Tibial artery (tissue), 4 donors: ENCODE measurements around the gene MPHOSPH9.
A peak's percentile ranks its signal among the peaks of the same experiment; 100 is the strongest.

Source experiments
- DNase-seq, 2 donors: peaks; one replicate each; pipeline ENCODE4 v3.0.0-alpha.2; 2019
- H3K27ac ChIP-seq, 2 donors: fragments of 200-600 bp; sonication (generic) in 1 of 2; 1 replicate in 1 of 2; 2 replicates in 1 of 2; pipeline ENCODE4 v1.5.1; 2018 to 2019; ENCODE audit warnings: mild to moderate bottlenecking in 1 of 2
- H3K27me3 ChIP-seq, 2 donors: fragments of 200-600 bp; sonication (generic) in 1 of 2; one replicate each; pipeline versions ENCODE4 v1.5.1 to v1.6.0; 2016 to 2019
- H3K36me3 ChIP-seq, 3 donors: fragments of 200-600 bp; sonication (generic) in 2 of 3; one replicate each; pipeline ENCODE4 v1.5.1; 2016 to 2019; ENCODE audit warnings: mild to moderate bottlenecking in 2 of 3
- H3K4me1 ChIP-seq, 4 donors: fragments of 200-600 bp; sonication (generic) in 2 of 4; 1 replicate in 3 of 4; 2 replicates in 1 of 4; pipeline ENCODE4 v1.5.1; 2016 to 2019
- H3K4me3 ChIP-seq, 2 donors: fragments of 200-600 bp; sonication (generic) in 1 of 2; 1 replicate in 1 of 2; 2 replicates in 1 of 2; pipeline ENCODE4 v1.5.1; 2018 to 2019; ENCODE audit warnings: mild to moderate bottlenecking in 2 of 2
- H3K9me3 ChIP-seq, 3 donors: fragments of 200-600 bp; sonication (generic) in 1 of 3; one replicate each; pipeline ENCODE4 v1.5.1; 2016 to 2019
- CTCF ChIP-seq, 2 experiments: fragments of 200-600 bp in 1 of 2; fragments of 450-650 bp in 1 of 2; IDR thresholded peaks; one replicate each; pipeline ENCODE4 v1.5.1; 2017 to 2019; ENCODE audit warnings: antibody characterized with exemption in 2 of 2, mild to moderate bottlenecking in 1 of 2, moderate library complexity in 1 of 2
- intact Hi-C: fragments of 100-400 bp; cut with DNase I; formaldehyde crosslinking; loops from one replicate; pipeline ENCODE4 v1.15.0; 2023; ENCODE audit warnings: low total_unique reads

The MPHOSPH9 gene

GRCh38 chr12:123140676-123141614 lies 92.0 kb downstream of the MPHOSPH9 start:
- Histone ChIP-seq H3K4me3 (no peak overlapping the region), H3K27ac (peak overlapping the region; percentile 73 to 74), H3K4me1 (peaks cover 0 to 48% (median 37%) of the 10 kb centered on the region in 4 donors), H3K36me3 (no peaks in the 10 kb centered on the region), H3K9me3 (no peaks in the 10 kb centered on the region), H3K27me3 (no peaks in the 10 kb centered on the region)
- no peak for DNase-seq
- TF ChIP-seq CTCF (IDR thresholded peaks at IDR 0.05) = no peak
- intact Hi-C loops = loop anchor here (10.0 kb wide), 1 partner anchor 156 kb away; the partner anchor contains the start of gene ARL6IP4

GRCh38 chr12:123139926-123140675 lies 92.8 kb downstream of the MPHOSPH9 start:
- no peaks in the 10 kb centered on the region for H3K9me3 ChIP-seq
- intact Hi-C loops = loop anchor here (10.0 kb wide), 1 partner anchor 155 kb away; the partner anchor contains the start of gene ARL6IP4
- no peak for TF ChIP-seq CTCF (IDR thresholded peaks at IDR 0.05)
- no peaks in the 10 kb centered on the region for H3K36me3 ChIP-seq
- H3K4me1 ChIP-seq = peaks cover 0 to 48% (median 37%) of the 10 kb centered on the region in 4 donors
- no peaks in the 10 kb centered on the region for H3K27me3 ChIP-seq
- H3K27ac ChIP-seq = peak overlapping the region; percentile 73 to 74
- DNase-seq = no peak
- H3K4me3 ChIP-seq = no peak overlapping the region

- Histone ChIP-seq H3K27me3 (no peaks in the 10 kb centered on the region), H3K9me3 (no peaks in the 10 kb centered on the region), H3K36me3 (no peaks in the 10 kb centered on the region), H3K4me1 (peaks cover 0 to 18% (median 13%) of the 10 kb centered on the region in 4 donors), H3K4me3 (no peak overlapping the region), H3K27ac (no peak overlapping the region)
- TF ChIP-seq CTCF (IDR thresholded peaks at IDR 0.05) = no peak
- no peak for DNase-seq
- intact Hi-C loops = no loop called here
These were observed 97.3 kb downstream of the MPHOSPH9 start for GRCh38 chr12:123135688-123136087.

- intact Hi-C loops = no loop called here
- Histone ChIP-seq H3K4me3 (no peak overlapping the region), H3K27me3 (no peaks in the 10 kb centered on the region), H3K27ac (no peak overlapping the region), H3K4me1 (peaks cover 0 to 9% (median 5%) of the 10 kb centered on the region in 4 donors), H3K36me3 (no peaks in the 10 kb centered on the region), H3K9me3 (no peaks in the 10 kb centered on the region)
- no peak for TF ChIP-seq CTCF (IDR thresholded peaks at IDR 0.05)
- no peak for DNase-seq
These were observed 98.1 kb downstream of the MPHOSPH9 start for GRCh38 chr12:123134826-123135225.

GRCh38 chr12:123134271-123134671 lies 98.7 kb downstream of the MPHOSPH9 start:
- H3K27ac ChIP-seq = no peak overlapping the region
- TF ChIP-seq CTCF (IDR thresholded peaks at IDR 0.05) = no peak
- no peak overlapping the region for H3K4me3 ChIP-seq
- no peaks in the 10 kb centered on the region for H3K9me3 ChIP-seq
- intact Hi-C loops = no loop called here
- DNase-seq = no peak
- H3K27me3 ChIP-seq = no peaks in the 10 kb centered on the region
- H3K4me1 ChIP-seq = peaks cover 0 to 4% (median 0%) of the 10 kb centered on the region in 4 donors
- H3K36me3 ChIP-seq = no peaks in the 10 kb centered on the region
